Activated CD4-positive, alpha-beta T cell treated with anti-CD3 and anti-CD28 coated beads, Interleukin-2, amount 50 U/mL, for 1 hour (primary cell): Measurements from ENCODE around the gene GRIK5.
"Not testable (repeated sequence)": the region's sequence is repeated elsewhere in the genome, so short reads cannot be mapped to it uniquely, and the experiment has no call there.

Experiments
- DNase-seq: peaks from one replicate; pipeline ENCODE4 v3.0.0-alpha.2; 2020

GRIK5 gene

GRCh38 chr19:42005504-42005903, 64.5 kb downstream of the GRIK5 start:
- no peak for DNase-seq

GRCh38 chr19:42003506-42004294, 66.3 kb downstream of the GRIK5 start:
- DNase-seq: no peak

GRCh38 chr19:41999878-42000208, 70.2 kb downstream of the GRIK5 start:
- no peak for DNase-seq

- DNase-seq: no peak
These were observed 70.7 kb downstream of the GRIK5 start for GRCh38 chr19:41999071-41999877.

GRCh38 chr19:41998246-41999020, 71.6 kb downstream of the GRIK5 start:
- DNase-seq: peak; percentile 15

GRCh38 chr19:41997851-41998229, 72.2 kb downstream of the GRIK5 start:
- DNase-seq: no peak

- peak; percentile 38 for DNase-seq
These were observed 72.7 kb downstream of the GRIK5 start for GRCh38 chr19:41997121-41997850.

- DNase-seq: no peak
These were observed 73.8 kb downstream of the GRIK5 start for GRCh38 chr19:41995959-41996797.

GRCh38 chr19:41994994-41995958, 74.7 kb downstream of the GRIK5 start:
- no peak for DNase-seq

GRCh38 chr19:41994521-41994971, 75.5 kb downstream of the GRIK5 start:
- DNase-seq: no peak

GRCh38 chr19:41993612-41994483, 76.2 kb downstream of the GRIK5 start, which contains the start of gene ATP1A3:
Gene ATP1A3 (minus strand): TSS chr19:41994230. CDS start chr19:41994076, 154 bp downstream.
- DNase-seq: peak; percentile 54

GRCh38 chr19:41991925-41992569, 78.0 kb downstream of the GRIK5 start:
- not testable (repeated sequence) for DNase-seq

GRCh38 chr19:41991025-41991424, 79.0 kb downstream of the GRIK5 start:
- DNase-seq: no peak

- DNase-seq: no peak
These were observed 79.4 kb downstream of the GRIK5 start for GRCh38 chr19:41990615-41991014.

GRCh38 chr19:41990028-41990427, 80.0 kb downstream of the GRIK5 start:
- DNase-seq: no peak

GRCh38 chr19:41988947-41989346, 81.1 kb downstream of the GRIK5 start:
- no peak for DNase-seq

- no peak for DNase-seq
These were observed 82.7 kb downstream of the GRIK5 start for GRCh38 chr19:41987141-41987860.

- DNase-seq: no peak
These were observed 85.0 kb downstream of the GRIK5 start for GRCh38 chr19:41984961-41985360.
